Fibroblast of lung (primary cell): ENCODE measurements around the gene C4orf17. TPM values are rescaled to one million over a fixed set of nuclear protein-coding genes. Genes with fewer than 3 reads are reported as not detected.

ENCODE experiments used
- DNase-seq, 2 donors: peaks; one replicate each; pipeline versions ENCODE4 v3.0.0 to v3.0.0-alpha.2; 2010; ENCODE audit warnings: low read depth in 2 of 2
- H2AFZ ChIP-seq: 2 replicates; pipeline ENCODE4 v1.5.1; 2012; ENCODE audit warnings: low read length, control low read depth, inconsistent platforms
- H3K27ac ChIP-seq: 2 replicates; pipeline ENCODE4 v1.5.1; 2011; ENCODE audit warnings: low read length, control low read depth; ENCODE audit not compliant: insufficient read depth
- H3K27me3 ChIP-seq: 2 replicates; pipeline ENCODE4 v1.5.1; 2011; ENCODE audit warnings: mild to moderate bottlenecking, low read length; ENCODE audit not compliant: control insufficient read depth, insufficient read depth
- H3K36me3 ChIP-seq: 2 replicates; pipeline ENCODE4 v1.5.1; 2011; ENCODE audit warnings: low read length; ENCODE audit not compliant: control insufficient read depth, insufficient read depth
- H3K4me1 ChIP-seq: 2 replicates; pipeline ENCODE4 v1.5.1; 2011; ENCODE audit warnings: low read length; ENCODE audit not compliant: control insufficient read depth, insufficient read depth; ENCODE audit errors: extremely low read depth
- H3K4me2 ChIP-seq: 2 replicates; pipeline ENCODE4 v1.5.1; 2011; ENCODE audit warnings: low read length, control low read depth; ENCODE audit not compliant: insufficient read depth; ENCODE audit errors: extremely low read depth
- H3K4me3 ChIP-seq, 4 experiments: fragments of 200-600 bp in 1 of 4; sonication (generic) in 1 of 4; replicated peaks in 1 of 4; 2 replicates each; pipeline ENCODE4 v1.5.1; 2011 to 2016; ENCODE audit warnings: low read length in 4 of 4, low read depth in 3 of 4, mild to moderate bottlenecking in 3 of 4, control low read depth in 2 of 4, inconsistent platforms in 1 of 4, mixed read lengths in 1 of 4; ENCODE audit not compliant: insufficient read depth in 1 of 4; ENCODE audit errors: control extremely low read depth in 1 of 4
- H3K79me2 ChIP-seq: 2 replicates; pipeline ENCODE4 v1.5.1; 2012; ENCODE audit warnings: mild to moderate bottlenecking, low read length, inconsistent platforms; ENCODE audit not compliant: control insufficient read depth, insufficient read depth
- H3K9ac ChIP-seq: 2 replicates; pipeline ENCODE4 v1.5.1; 2011; ENCODE audit warnings: mild to moderate bottlenecking, low read length, control low read depth; ENCODE audit not compliant: insufficient read depth
- H3K9me3 ChIP-seq: 2 replicates; pipeline ENCODE4 v1.5.1; 2012; ENCODE audit warnings: low read depth, low read length; ENCODE audit not compliant: control insufficient read depth, insufficient read depth
- H4K20me1 ChIP-seq: 2 replicates; pipeline ENCODE4 v1.5.1; 2011; ENCODE audit warnings: low read length; ENCODE audit not compliant: control insufficient read depth, insufficient read depth; ENCODE audit errors: extremely low read depth
- CTCF ChIP-seq, 2 donors: IDR thresholded peaks in 1 of 2; conservative IDR thresholded peaks in 1 of 2; 1 replicate in 1 of 2; 2 replicates in 1 of 2; pipeline ENCODE4 v1.5.1; 2011 to 2012; ENCODE audit warnings: low read length in 2 of 2, control low read depth in 1 of 2, inconsistent platforms in 1 of 2, low read depth in 1 of 2, mild to moderate bottlenecking in 1 of 2
- EZH2 ChIP-seq: IDR thresholded peaks from 2 replicates; pipeline ENCODE4 v1.5.1; 2012; ENCODE audit warnings: low read length, control low read depth, mild to moderate bottlenecking; ENCODE audit errors: missing control alignments
- polyA plus RNA-seq, 2 donors: library from polyadenylated mRNA; depleted of rRNA in 1 of 2; stranded (reverse) in 1 of 2; unstranded in 1 of 2; fragments of >200 nt; gene quantifications; 2 replicates each; pipeline ENCODE4 v1.2.1, GENCODE V29; 2011 to 2012; ENCODE audit warnings: missing spikeins in 1 of 2
- total RNA-seq: library from RNA; depleted of rRNA; stranded (reverse); fragments of >200 nt; gene quantifications from 2 replicates; pipeline ENCODE4 v1.2.1, GENCODE V29; 2014

The C4orf17 gene
- total and polyA plus RNA-seq, 2 donors (not counting 1 experiment from before 2014, with no cell fraction given), result not detected

- no peak overlapping the region for H3K4me2 ChIP-seq
- peaks cover 8% of the 10 kb centered on the region for H3K27me3 ChIP-seq
- no peak overlapping the region for H3K4me3 ChIP-seq
- peak in 1 of 2 donors; percentile 12 for DNase-seq
- H3K9ac ChIP-seq, result no peak overlapping the region
- no peak overlapping the region for H3K27ac ChIP-seq
- H3K4me1 ChIP-seq, result no peaks in the 10 kb centered on the region
- H3K9me3 ChIP-seq, result no peaks in the 10 kb centered on the region
- no peaks in the 10 kb centered on the region for H3K79me2 ChIP-seq
- H2AFZ ChIP-seq, result no peak overlapping the region
- H3K36me3 ChIP-seq, result no peaks in the 10 kb centered on the region
- no peaks in the 10 kb centered on the region for H4K20me1 ChIP-seq
- TF ChIP-seq EZH2, result no peak
- no peak for TF ChIP-seq CTCF (conservative IDR thresholded peaks at IDR 0.05 in 1 of 2, IDR thresholded peaks at IDR 0.05 in 1 of 2; ENCODE audit: low read depth in 1 of 2, low read length in 2 of 2)
Measured at GRCh38 chr4:99536271-99536670, 25.4 kb downstream of the C4orf17 start.

GRCh38 chr4:99536848-99537247, 26.0 kb downstream of the C4orf17 start:
- no peak overlapping the region for H3K9ac ChIP-seq
- no peaks in the 10 kb centered on the region for H3K79me2 ChIP-seq
- no peaks in the 10 kb centered on the region for H3K4me1 ChIP-seq
- no peaks in the 10 kb centered on the region for H4K20me1 ChIP-seq
- peaks cover 8% of the 10 kb centered on the region for H3K27me3 ChIP-seq
- H3K4me2 ChIP-seq, result no peak overlapping the region
- H3K36me3 ChIP-seq, result no peaks in the 10 kb centered on the region
- no peaks in the 10 kb centered on the region for H3K9me3 ChIP-seq
- no peak overlapping the region for H3K4me3 ChIP-seq
- H2AFZ ChIP-seq, result no peak overlapping the region
- DNase-seq, result no peak
- TF ChIP-seq CTCF (conservative IDR thresholded peaks at IDR 0.05 in 1 of 2, IDR thresholded peaks at IDR 0.05 in 1 of 2; ENCODE audit: low read depth in 1 of 2, low read length in 2 of 2), result no peak
- no peak for TF ChIP-seq EZH2
- H3K27ac ChIP-seq, result no peak overlapping the region

GRCh38 chr4:99537674-99538073, 26.9 kb downstream of the C4orf17 start:
- Histone ChIP-seq H2AFZ (no peak overlapping the region), H3K27ac (no peak overlapping the region), H4K20me1 (no peaks in the 10 kb centered on the region), H3K27me3 (peaks cover 8% of the 10 kb centered on the region), H3K9me3 (no peaks in the 10 kb centered on the region), H3K36me3 (no peaks in the 10 kb centered on the region), H3K79me2 (no peaks in the 10 kb centered on the region), H3K4me2 (no peak overlapping the region), H3K9ac (no peak overlapping the region), H3K4me3 (no peak overlapping the region), H3K4me1 (no peaks in the 10 kb centered on the region)
- TF ChIP-seq CTCF (conservative IDR thresholded peaks at IDR 0.05 in 1 of 2, IDR thresholded peaks at IDR 0.05 in 1 of 2; ENCODE audit: low read depth in 1 of 2, low read length in 2 of 2) (no peak), EZH2 (no peak)
- no peak for DNase-seq
